Measurements from ENCODE around the gene BLOC1S5. TPM values are rescaled to one million over a fixed set of nuclear protein-coding genes. Genes with fewer than 3 reads are reported as not detected.

Gene BLOC1S5
- total RNA-seq, 1 donor from 2014 or later = 34.4 TPM

DNA sequence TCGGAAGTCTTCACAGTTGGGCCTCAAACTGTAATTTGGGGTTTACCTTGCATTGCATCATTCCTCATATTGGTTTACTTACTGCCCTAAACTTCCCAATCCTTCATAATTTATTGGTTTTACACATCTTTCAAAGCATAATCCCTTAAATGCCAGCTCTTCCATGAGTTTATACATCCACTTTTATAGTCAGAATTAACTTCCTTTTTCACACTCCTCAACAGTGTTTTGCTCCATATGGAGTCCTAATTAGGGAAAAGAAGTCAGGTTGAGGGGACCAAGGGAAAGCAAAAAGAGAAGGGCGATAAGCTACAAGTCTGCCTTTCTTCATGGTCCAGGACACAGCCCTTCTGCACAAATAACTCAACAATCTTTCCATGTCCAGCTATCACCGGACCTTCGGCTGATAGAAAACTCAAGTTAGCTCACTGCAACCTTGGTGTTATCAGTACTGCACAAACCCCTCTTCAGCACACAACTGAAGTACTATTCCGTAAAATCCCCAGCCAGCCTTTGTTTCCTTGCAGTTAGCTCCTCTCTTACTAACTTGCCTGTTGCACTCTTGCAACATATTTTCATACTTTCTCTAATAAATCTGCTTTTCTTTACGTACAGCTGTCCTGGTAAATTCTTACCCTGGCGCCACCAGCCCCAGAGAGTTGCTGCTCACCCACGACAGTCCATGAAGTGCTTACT lies 36.1 kb upstream of the BLOC1S5 start:
- Histone ChIP-seq H3K4me1 (peaks cover 5% of the 10 kb centered on the region), H3K27ac (no peak overlapping the region)

DNA sequence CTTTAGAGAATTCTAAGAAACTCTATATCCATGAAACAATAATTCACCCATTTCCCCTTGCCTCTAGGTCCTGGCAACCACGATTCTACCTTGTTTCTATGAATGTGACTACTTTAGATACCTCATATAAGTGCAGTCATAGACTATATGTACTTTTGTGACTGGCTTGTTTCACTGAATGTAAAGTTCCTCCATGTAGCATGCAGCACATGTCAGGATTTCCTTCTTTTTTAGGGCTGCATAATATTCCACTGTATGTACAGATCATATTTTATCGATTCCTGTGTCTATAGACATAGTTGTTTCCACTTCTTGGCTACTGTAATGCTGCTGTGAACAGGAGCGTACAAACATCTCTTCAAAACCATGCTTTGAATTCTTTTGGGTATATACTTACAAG lies 26.5 kb upstream of the BLOC1S5 start:
- Histone ChIP-seq H3K27ac (no peak overlapping the region), H3K36me3 (peaks cover 57% of the 10 kb centered on the region), H2AFZ (replicated peaks) (no peak overlapping the region), H3K4me1 (no peaks in the 10 kb centered on the region), H3F3A (ENCODE audit: low read depth) (no peaks in the 10 kb centered on the region), H3K9me3 (ENCODE audit: low read depth) (no peaks in the 10 kb centered on the region), H3K79me2 (ENCODE audit: low read depth) (peaks cover 39% of the 10 kb centered on the region), H3K4me2 (no peak overlapping the region), H3K4me3 (no peak overlapping the region), H4K20me1 (ENCODE audit: low read depth) (no peaks in the 10 kb centered on the region), H3K9ac (no peak overlapping the region), H3K27me3 (no peaks in the 10 kb centered on the region)
- peaks cover 47% of the 10 kb centered on the region for H3K36me3 Mint-ChIP-seq
- H3K27me3 Mint-ChIP-seq (ENCODE audit: insufficient read depth, low read depth) = no peaks in the 10 kb centered on the region
- no peak for TF ChIP-seq EZH2 (IDR thresholded peaks at IDR 0.05)
- H3K4me1 Mint-ChIP-seq = no peaks in the 10 kb centered on the region
- H3K4me3 Mint-ChIP-seq = no peak overlapping the region
- no peak overlapping the region for H3K27ac Mint-ChIP-seq
- peaks cover 6% of the 10 kb centered on the region for H3K9me3 Mint-ChIP-seq
- DNase-seq (ENCODE audit: low spot score) = no peak

More for the DNA sequence above, 36.1 kb upstream of the BLOC1S5 start:
- H3K4me1 Mint-ChIP-seq = peaks cover 13% of the 10 kb centered on the region
- H3K36me3 Mint-ChIP-seq = peaks cover 20% of the 10 kb centered on the region
- Histone ChIP-seq H3K36me3 (peaks cover 20% of the 10 kb centered on the region), H4K20me1 (ENCODE audit: low read depth) (peaks cover 15% of the 10 kb centered on the region), H3K9me3 (ENCODE audit: low read depth) (no peaks in the 10 kb centered on the region), H3F3A (ENCODE audit: low read depth) (no peaks in the 10 kb centered on the region), H3K27me3 (no peaks in the 10 kb centered on the region), H2AFZ (replicated peaks) (no peak overlapping the region), H3K79me2 (ENCODE audit: low read depth) (peaks cover 70% of the 10 kb centered on the region), H3K9ac (no peak overlapping the region), H3K4me2 (no peak overlapping the region), H3K4me3 (no peak overlapping the region)
- H3K4me3 Mint-ChIP-seq = no peak overlapping the region
- no peak overlapping the region for H3K27ac Mint-ChIP-seq
- TF ChIP-seq, protein P1, sequence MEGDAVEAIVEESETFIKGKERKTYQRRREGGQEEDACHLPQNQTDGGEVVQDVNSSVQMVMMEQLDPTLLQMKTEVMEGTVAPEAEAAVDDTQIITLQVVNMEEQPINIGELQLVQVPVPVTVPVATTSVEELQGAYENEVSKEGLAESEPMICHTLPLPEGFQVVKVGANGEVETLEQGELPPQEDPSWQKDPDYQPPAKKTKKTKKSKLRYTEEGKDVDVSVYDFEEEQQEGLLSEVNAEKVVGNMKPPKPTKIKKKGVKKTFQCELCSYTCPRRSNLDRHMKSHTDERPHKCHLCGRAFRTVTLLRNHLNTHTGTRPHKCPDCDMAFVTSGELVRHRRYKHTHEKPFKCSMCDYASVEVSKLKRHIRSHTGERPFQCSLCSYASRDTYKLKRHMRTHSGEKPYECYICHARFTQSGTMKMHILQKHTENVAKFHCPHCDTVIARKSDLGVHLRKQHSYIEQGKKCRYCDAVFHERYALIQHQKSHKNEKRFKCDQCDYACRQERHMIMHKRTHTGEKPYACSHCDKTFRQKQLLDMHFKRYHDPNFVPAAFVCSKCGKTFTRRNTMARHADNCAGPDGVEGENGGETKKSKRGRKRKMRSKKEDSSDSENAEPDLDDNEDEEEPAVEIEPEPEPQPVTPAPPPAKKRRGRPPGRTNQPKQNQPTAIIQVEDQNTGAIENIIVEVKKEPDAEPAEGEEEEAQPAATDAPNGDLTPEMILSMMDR (IDR thresholded peaks at IDR 0.05) = no peak
- TF ChIP-seq EZH2phosphoT487 (IDR thresholded peaks at IDR 0.05) (no peak), EZH2 (IDR thresholded peaks at IDR 0.05) (no peak)
- H3K9me3 Mint-ChIP-seq = no peaks in the 10 kb centered on the region
- DNase-seq (ENCODE audit: low spot score) = no peak
- peaks cover 2% of the 10 kb centered on the region for H3K27me3 Mint-ChIP-seq (ENCODE audit: insufficient read depth, low read depth)

DNA sequence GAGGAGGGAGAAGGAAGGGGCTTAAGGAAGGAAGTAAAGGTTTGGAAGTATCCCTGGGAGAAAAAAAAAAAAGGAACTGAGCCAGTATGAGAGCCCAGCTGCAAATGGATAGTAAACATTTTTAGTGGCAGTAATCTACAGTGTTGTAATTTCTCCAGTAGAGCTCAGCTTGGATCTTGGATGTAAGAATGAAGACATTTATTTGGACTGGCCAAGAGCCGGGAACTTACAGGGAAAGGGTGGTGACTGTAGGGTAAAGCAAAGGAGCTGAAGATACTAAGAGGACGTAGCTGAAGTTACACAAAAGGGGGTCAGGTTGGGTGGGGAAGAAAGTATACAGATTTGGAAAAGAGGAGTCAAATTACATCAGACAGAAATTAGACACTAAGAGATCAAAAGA lies 24.7 kb upstream of the BLOC1S5 start:
- H3K36me3 Mint-ChIP-seq = peaks cover 41% of the 10 kb centered on the region
- no peak overlapping the region for H3K4me3 Mint-ChIP-seq
- peaks cover 6% of the 10 kb centered on the region for H3K9me3 Mint-ChIP-seq
- TF ChIP-seq, protein P1 (IDR thresholded peaks at IDR 0.05) = no peak
- TF ChIP-seq EZH2 (IDR thresholded peaks at IDR 0.05) = no peak
- no peak for TF ChIP-seq EZH2phosphoT487 (IDR thresholded peaks at IDR 0.05)
- Histone ChIP-seq H3K9ac (no peak overlapping the region), H3K27me3 (no peaks in the 10 kb centered on the region), H4K20me1 (ENCODE audit: low read depth) (peaks cover 10% of the 10 kb centered on the region), H3K79me2 (ENCODE audit: low read depth) (peaks cover 29% of the 10 kb centered on the region), H3K4me1 (no peaks in the 10 kb centered on the region), H2AFZ (replicated peaks) (no peak overlapping the region), H3F3A (ENCODE audit: low read depth) (no peaks in the 10 kb centered on the region), H3K4me2 (no peak overlapping the region), H3K27ac (no peak overlapping the region), H3K36me3 (peaks cover 44% of the 10 kb centered on the region), H3K4me3 (no peak overlapping the region), H3K9me3 (ENCODE audit: low read depth) (no peaks in the 10 kb centered on the region)
- H3K27ac Mint-ChIP-seq = no peak overlapping the region
- no peaks in the 10 kb centered on the region for H3K4me1 Mint-ChIP-seq
- no peak for DNase-seq (ENCODE audit: low spot score)
- H3K27me3 Mint-ChIP-seq (ENCODE audit: insufficient read depth, low read depth) = no peaks in the 10 kb centered on the region
